ENCODE measurements around the gene DTX1.

Gene DTX1

GRCh38 chr12:113071135-113072112 is 14.9 kb downstream of the DTX1 start:
- no peak for FAIRE-seq

GRCh38 chr12:113072136-113072535 is 15.6 kb downstream of the DTX1 start:
- no peak for FAIRE-seq

- no peak for FAIRE-seq
Observed at GRCh38 chr12:113073586-113073985, 17.1 kb downstream of the DTX1 start.

- no peak for FAIRE-seq
Observed at GRCh38 chr12:113075137-113075683, 18.7 kb downstream of the DTX1 start.

- FAIRE-seq, result no peak
Observed at GRCh38 chr12:113077057-113077858, 20.7 kb downstream of the DTX1 start.

GRCh38 chr12:113077859-113078255 is 21.3 kb downstream of the DTX1 start:
- no peak for FAIRE-seq

- FAIRE-seq, result no peak
Observed at GRCh38 chr12:113081873-113082272, 25.3 kb downstream of the DTX1 start.

- no peak for FAIRE-seq
Observed at GRCh38 chr12:113082486-113083148, 26.1 kb downstream of the DTX1 start.

- no peak for FAIRE-seq
Observed at GRCh38 chr12:113083863-113084435, 27.4 kb downstream of the DTX1 start.

- no peak for FAIRE-seq
Observed at GRCh38 chr12:113086249-113087164, 30.0 kb downstream of the DTX1 start.

GRCh38 chr12:113087193-113087592 is 30.7 kb downstream of the DTX1 start:
- FAIRE-seq, result no peak

GRCh38 chr12:113088037-113088436 is 31.5 kb downstream of the DTX1 start:
- FAIRE-seq, result no peak

GRCh38 chr12:113088971-113089756 is 32.6 kb downstream of the DTX1 start:
- no peak for FAIRE-seq

GRCh38 chr12:113089839-113090238 is 33.3 kb downstream of the DTX1 start:
- no peak for FAIRE-seq

- no peak for FAIRE-seq
Observed at GRCh38 chr12:113090740-113091139, 34.2 kb downstream of the DTX1 start.

- FAIRE-seq, result no peak
Observed at GRCh38 chr12:113091506-113091905, 35.0 kb downstream of the DTX1 start.

GRCh38 chr12:113092607-113093408 is 36.3 kb downstream of the DTX1 start:
- no peak for FAIRE-seq

- no peak for FAIRE-seq
Observed at GRCh38 chr12:113093409-113094101, 37.0 kb downstream of the DTX1 start.

- FAIRE-seq, result no peak
Observed at GRCh38 chr12:113094738-113095137, 38.2 kb downstream of the DTX1 start.
